Inflammatory macrophage treated with lipopolysaccharide for 1 hour (primary cell): ENCODE measurements around the gene CXCL11.
"Not testable (repeated sequence)": the region's sequence is repeated elsewhere in the genome, so short reads cannot be mapped to it uniquely, and the experiment has no call there.

Experiments
- DNase-seq, 2 donors: peaks; one replicate each; pipeline ENCODE4 v3.0.0-alpha.2; 2020 to 2022

CXCL11 gene

GRCh38 chr4:76000279-76000678 is 35.6 kb downstream of the CXCL11 start:
- DNase-seq, result no peak

GRCh38 chr4:75998525-75999147 is 37.2 kb downstream of the CXCL11 start:
- not testable (repeated sequence) for DNase-seq

- DNase-seq, result no peak
Measured at GRCh38 chr4:75997946-75998345, 37.9 kb downstream of the CXCL11 start.

- DNase-seq, result no peak
Measured at GRCh38 chr4:75997081-75997480, 38.8 kb downstream of the CXCL11 start.

GRCh38 chr4:75995727-75996126 is 40.1 kb downstream of the CXCL11 start:
- peak; percentile 50 to 89 for DNase-seq

- DNase-seq, result no peak
Measured at GRCh38 chr4:75992462-75992861, 43.4 kb downstream of the CXCL11 start.

- DNase-seq, result no peak
Measured at GRCh38 chr4:75989846-75990528, 45.9 kb downstream of the CXCL11 start.

GRCh38 chr4:75985116-75985515 is 50.8 kb downstream of the CXCL11 start:
- no peak for DNase-seq
